Measurements from ENCODE around the gene SMNDC1. TPM values are rescaled to one million over a fixed set of nuclear protein-coding genes. Genes with fewer than 3 reads are reported as not detected.

SMNDC1 gene
- total RNA-seq, 1 donor from 2014 or later: 35.6 TPM

DNA sequence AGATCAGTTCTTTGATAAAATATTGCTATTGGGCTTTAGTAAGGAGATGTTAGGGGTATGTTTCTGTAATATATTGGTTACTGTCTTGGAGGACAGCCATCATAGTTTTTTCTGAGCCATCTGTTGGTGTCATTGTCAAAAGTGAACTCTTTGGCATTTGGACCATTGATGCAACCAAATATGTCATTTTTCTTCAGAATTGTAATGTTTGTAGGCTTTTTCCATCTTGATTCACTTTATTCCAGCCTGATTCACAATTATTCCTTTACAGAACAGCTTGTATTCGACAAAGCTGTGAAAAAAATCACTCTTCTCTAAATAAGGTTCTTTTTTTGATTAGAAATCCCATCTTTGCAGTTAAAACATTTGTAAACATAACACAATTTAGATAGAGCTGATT, 37.4 kb downstream of the SMNDC1 start:
- no peak overlapping the region for H3K4me3 Mint-ChIP-seq
- CTCF ChIA-PET: no interaction called here
- no peak overlapping the region for H3K27ac Mint-ChIP-seq
- TF ChIP-seq, protein P1, sequence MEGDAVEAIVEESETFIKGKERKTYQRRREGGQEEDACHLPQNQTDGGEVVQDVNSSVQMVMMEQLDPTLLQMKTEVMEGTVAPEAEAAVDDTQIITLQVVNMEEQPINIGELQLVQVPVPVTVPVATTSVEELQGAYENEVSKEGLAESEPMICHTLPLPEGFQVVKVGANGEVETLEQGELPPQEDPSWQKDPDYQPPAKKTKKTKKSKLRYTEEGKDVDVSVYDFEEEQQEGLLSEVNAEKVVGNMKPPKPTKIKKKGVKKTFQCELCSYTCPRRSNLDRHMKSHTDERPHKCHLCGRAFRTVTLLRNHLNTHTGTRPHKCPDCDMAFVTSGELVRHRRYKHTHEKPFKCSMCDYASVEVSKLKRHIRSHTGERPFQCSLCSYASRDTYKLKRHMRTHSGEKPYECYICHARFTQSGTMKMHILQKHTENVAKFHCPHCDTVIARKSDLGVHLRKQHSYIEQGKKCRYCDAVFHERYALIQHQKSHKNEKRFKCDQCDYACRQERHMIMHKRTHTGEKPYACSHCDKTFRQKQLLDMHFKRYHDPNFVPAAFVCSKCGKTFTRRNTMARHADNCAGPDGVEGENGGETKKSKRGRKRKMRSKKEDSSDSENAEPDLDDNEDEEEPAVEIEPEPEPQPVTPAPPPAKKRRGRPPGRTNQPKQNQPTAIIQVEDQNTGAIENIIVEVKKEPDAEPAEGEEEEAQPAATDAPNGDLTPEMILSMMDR (IDR thresholded peaks at IDR 0.05): no peak
- peaks cover 25% of the 10 kb centered on the region for H3K4me1 Mint-ChIP-seq
- no peaks in the 10 kb centered on the region for H3K9me3 Mint-ChIP-seq
- ATAC-seq (ENCODE audit: low read depth): no peak
- no peak for DNase-seq
- intact Hi-C loops (cut with micrococcal nuclease): no loop called here
- no peaks in the 10 kb centered on the region for H3K36me3 Mint-ChIP-seq (ENCODE audit: low read depth)
- no peaks in the 10 kb centered on the region for H3K27me3 Mint-ChIP-seq
- POLR2A ChIA-PET: no interaction called here

DNA sequence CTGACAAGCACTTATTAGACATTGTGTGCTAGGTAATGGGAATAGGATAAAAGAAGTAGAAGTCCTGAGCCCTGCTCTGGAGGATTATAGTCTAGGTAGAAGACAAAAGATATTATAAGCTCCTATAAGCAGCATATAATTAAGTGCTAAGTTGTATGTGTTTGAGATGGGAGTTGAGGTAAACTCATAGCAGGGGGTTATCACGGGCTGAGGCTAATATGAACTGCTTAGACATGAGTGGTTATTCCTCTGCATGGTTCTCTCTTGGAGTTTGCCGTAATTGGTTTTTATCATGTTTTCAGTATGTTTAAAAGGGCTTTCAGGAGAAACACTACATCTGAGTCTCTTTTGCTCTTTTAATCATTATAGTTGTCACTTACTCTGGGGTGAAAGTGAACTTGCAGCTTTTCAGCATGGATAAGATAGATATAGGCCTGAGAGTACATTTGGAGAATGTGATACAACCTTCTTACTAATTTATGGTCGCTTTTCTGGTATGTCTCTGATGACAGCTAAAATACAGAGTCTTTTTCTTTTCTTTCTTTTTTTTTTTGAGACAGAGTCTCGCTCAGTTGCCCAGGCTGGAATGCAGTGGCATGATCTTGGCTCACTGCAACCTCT, 39.0 kb downstream of the SMNDC1 start:
- TF ChIP-seq, protein P1 (IDR thresholded peaks at IDR 0.05): no peak
- H3K4me1 Mint-ChIP-seq: peaks cover 25% of the 10 kb centered on the region
- intact Hi-C loops (cut with micrococcal nuclease): no loop called here
- no peaks in the 10 kb centered on the region for H3K9me3 Mint-ChIP-seq
- no peak overlapping the region for H3K27ac Mint-ChIP-seq
- no peak for DNase-seq
- H3K36me3 Mint-ChIP-seq (ENCODE audit: low read depth): no peaks in the 10 kb centered on the region
- H3K27me3 Mint-ChIP-seq: no peaks in the 10 kb centered on the region
- ChIA-PET POLR2A (no interaction called here), CTCF (interaction anchor here (1.1 kb wide), 1 partner anchor 8 kb away, joined by 3 read pairs; no protein-coding TSS in a partner anchor)
- no peak overlapping the region for H3K4me3 Mint-ChIP-seq
- no peak for ATAC-seq (ENCODE audit: low read depth)

DNA sequence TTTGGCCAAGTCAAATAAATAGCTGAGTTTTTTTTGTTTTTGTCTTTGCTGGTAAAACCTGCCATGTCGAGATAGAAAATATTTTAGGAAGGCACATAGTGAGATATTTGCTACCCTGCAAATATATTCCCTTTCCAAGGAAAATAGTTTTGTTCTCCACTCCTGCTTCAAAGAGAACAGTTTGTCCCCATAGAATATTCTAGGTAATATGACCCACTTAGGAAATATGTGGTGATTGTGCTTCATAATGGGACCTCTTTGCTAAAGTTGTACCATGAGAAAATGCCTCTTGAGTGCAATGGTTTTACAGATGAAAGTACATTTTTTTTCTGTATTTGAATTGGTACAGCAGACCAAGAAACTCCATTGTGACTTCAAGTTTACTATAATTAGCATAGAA, 41.6 kb downstream of the SMNDC1 start:
- ATAC-seq (ENCODE audit: low read depth) (no peak), DNase-seq (no peak)
- no peaks in the 10 kb centered on the region for H3K27me3 Mint-ChIP-seq
- ChIA-PET CTCF (interaction anchor here (0.9 to 1.3 kb wide), 2 partner anchors 15 to 125 kb away, joined by 3 to 4 read pairs; no protein-coding TSS in a partner anchor), POLR2A (interaction anchor here (0.7 to 1.6 kb wide), 2 partner anchors 10 to 36 kb away, joined by 3 to 4 read pairs; no protein-coding TSS in a partner anchor)
- no peaks in the 10 kb centered on the region for H3K9me3 Mint-ChIP-seq
- no peak overlapping the region for H3K4me3 Mint-ChIP-seq
- H3K27ac Mint-ChIP-seq: no peak overlapping the region
- TF ChIP-seq, protein P1 (IDR thresholded peaks at IDR 0.05): no peak
- intact Hi-C loops (cut with micrococcal nuclease): no loop called here
- H3K36me3 Mint-ChIP-seq (ENCODE audit: low read depth): no peaks in the 10 kb centered on the region
- peaks cover 6% of the 10 kb centered on the region for H3K4me1 Mint-ChIP-seq

DNA sequence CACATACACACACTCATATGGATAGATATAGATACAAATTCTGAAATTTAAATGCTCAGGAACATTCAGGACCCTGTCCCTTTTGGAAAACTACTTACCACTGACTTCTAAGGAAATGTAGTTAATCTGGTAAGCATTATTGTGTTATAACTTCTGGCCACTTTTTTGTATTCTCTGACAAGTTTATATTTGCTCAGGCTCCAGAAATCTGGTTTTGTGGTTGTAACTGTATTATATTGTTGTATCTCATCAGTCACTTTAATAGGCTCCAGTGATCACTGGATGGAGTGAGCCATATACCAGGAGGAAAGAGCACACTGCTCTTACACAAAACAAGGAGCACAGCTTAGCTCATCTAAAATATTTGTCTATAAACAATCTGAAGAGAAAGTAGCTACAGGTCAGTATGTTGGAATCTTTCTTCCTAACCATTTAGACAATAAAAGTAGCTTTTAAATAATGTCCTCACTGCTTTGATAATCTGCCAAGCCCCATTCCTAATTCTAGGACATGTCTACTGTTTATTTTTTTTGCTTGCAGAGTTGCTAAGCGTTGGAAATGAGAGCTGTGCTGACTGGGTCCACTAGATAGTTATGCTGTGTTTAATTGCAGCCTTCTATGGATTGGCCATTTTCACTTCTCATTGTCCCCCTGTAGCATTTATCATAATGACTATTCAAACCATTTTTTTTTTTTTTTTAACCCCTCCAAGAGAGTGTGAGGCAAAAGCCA, 43.8 kb downstream of the SMNDC1 start:
- Mint-ChIP-seq H3K4me3 (no peak overlapping the region), H3K36me3 (ENCODE audit: low read depth) (peaks cover 3% of the 10 kb centered on the region), H3K27ac (no peak overlapping the region), H3K27me3 (no peaks in the 10 kb centered on the region), H3K4me1 (no peaks in the 10 kb centered on the region), H3K9me3 (no peaks in the 10 kb centered on the region)
- TF ChIP-seq, protein P1 (IDR thresholded peaks at IDR 0.05): no peak
- intact Hi-C loops (cut with micrococcal nuclease): no loop called here
- no peak for DNase-seq
- POLR2A ChIA-PET: no interaction called here
- CTCF ChIA-PET: interaction anchor here (0.6 to 0.7 kb wide), 2 partner anchors 18 to 21 kb away, joined by 3 read pairs; no protein-coding TSS in a partner anchor
- ATAC-seq (ENCODE audit: low read depth): no peak

DNA sequence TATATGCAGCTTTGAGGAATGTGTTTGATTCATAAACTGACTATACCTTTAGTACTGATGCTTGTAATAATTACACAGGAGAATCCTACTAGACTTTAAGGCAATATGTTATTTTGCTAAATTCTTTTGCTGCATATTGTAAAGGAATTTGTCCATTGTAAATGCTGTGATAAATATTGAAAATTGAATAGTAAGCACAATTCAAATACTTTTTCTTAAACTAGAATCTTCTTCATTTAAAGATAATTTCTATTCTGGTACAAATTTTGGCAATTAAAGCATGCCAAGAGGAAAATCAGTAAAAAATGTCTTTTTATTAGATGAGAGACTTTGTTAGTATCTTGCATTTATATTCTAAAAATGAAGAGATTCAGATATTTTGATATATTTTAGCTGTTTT, 45.4 kb downstream of the SMNDC1 start:
- no peaks in the 10 kb centered on the region for H3K4me1 Mint-ChIP-seq
- CTCF ChIA-PET: no interaction called here
- intact Hi-C loops (cut with micrococcal nuclease): no loop called here
- DNase-seq (no peak), ATAC-seq (ENCODE audit: low read depth) (no peak)
- POLR2A ChIA-PET: no interaction called here
- TF ChIP-seq, protein P1 (IDR thresholded peaks at IDR 0.05): no peak
- peaks cover 3% of the 10 kb centered on the region for H3K9me3 Mint-ChIP-seq
- no peak overlapping the region for H3K27ac Mint-ChIP-seq
- no peaks in the 10 kb centered on the region for H3K27me3 Mint-ChIP-seq
- peaks cover 10% of the 10 kb centered on the region for H3K36me3 Mint-ChIP-seq (ENCODE audit: low read depth)
- no peak overlapping the region for H3K4me3 Mint-ChIP-seq
